Activated T-helper 9 cell treated with anti-CD3 and anti-CD28 coated beads, Interleukin-2, amount 50 U/mL, for 16 hours (primary cell): ENCODE results near the gene FAF2.
"Not testable (repeated sequence)": the region's sequence is repeated elsewhere in the genome, so short reads cannot be mapped to it uniquely, and the experiment has no call there.

Experiments used
- DNase-seq: peaks from one replicate; pipeline ENCODE4 v3.0.0-alpha.2; 2020; ENCODE audit warnings: low read depth

FAF2 gene, protein sequence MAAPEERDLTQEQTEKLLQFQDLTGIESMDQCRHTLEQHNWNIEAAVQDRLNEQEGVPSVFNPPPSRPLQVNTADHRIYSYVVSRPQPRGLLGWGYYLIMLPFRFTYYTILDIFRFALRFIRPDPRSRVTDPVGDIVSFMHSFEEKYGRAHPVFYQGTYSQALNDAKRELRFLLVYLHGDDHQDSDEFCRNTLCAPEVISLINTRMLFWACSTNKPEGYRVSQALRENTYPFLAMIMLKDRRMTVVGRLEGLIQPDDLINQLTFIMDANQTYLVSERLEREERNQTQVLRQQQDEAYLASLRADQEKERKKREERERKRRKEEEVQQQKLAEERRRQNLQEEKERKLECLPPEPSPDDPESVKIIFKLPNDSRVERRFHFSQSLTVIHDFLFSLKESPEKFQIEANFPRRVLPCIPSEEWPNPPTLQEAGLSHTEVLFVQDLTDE

GRCh38 chr5:176447978-176448608 lies at the start of gene FAF2:
Gene FAF2, plus strand, starts transcription at chr5:176448385. Its CDS starts 23 bp downstream, at chr5:176448408.
- DNase-seq, result peak; percentile 98

DNA sequence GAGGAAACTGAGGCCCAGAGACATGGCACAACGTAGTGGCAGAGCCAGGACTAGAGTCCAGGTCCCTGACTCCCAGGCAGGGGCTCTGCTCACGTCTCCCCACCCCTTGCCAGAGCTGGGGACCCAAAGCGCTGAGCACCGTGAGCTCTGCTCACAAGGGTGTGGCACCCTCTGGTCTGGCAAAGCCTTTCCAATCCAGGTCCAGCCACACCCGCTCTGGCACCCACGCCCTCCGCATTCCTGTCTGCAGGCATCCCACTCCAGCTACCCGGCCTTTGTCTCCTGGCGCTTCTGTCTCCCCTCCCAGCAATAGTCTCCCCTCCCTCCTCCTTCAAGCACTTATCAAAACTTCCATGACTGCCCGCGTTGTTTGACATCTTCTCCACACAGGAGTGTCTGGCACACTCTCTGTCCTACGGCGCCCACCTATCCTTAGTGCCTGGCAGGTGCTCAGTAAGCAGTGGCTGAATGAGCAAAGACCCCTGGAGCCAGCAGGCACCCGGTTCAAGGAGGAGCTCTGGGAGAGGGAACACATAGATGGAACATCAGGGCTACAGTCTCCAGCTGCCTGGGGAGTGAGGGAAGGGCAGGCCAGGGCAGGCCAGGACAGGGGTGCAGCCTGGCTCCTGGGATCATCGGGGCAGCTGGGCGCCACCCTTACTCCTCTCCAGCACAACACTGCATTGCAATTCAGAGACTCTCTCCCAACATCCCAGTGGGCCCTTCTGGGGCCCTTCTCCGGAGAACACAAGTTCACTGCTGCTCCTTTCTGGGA lies 47.6 kb upstream of the FAF2 start:
- no peak for DNase-seq

GRCh38 chr5:176401281-176402205 lies 46.6 kb upstream of the FAF2 start:
- DNase-seq, result no peak

DNA sequence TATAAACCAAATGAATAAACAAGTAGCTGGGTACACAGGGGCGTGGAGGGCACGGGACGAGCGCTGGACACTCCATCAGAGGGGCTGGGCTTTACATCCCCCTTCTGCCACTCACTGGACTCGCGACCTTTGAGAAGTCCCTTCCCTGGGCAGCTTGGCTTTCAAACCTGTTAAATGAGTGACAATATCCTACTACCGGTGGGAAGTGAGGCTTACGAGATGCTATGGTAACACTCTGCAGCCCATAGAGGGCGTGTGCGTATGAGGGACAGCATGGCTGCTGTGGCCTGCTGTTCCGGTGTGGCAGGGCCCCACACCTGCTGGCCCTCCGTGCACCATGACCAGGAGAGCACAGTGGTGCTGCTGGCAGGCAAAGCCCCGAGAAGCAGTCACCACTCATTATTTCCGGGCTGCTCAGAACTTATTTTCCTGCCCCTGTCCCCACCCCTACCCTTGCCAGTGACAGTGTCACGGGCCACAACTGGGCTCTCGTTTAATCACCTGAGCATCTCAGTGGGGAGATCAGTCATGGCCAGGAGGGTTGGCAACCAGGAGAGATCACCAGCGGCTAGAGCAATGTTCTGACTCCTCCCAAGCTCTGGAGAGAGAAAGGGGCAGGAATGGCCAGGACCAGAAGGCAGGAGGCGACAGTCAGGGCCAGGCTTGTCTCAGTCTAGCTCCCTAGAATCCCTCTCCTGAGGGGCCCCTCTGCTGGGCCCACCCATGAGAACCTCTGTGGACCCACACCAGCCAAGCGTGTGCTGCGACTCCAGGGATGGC lies 42.3 kb upstream of the FAF2 start:
- no peak for DNase-seq

- DNase-seq, result no peak
Measured at GRCh38 chr5:176406436-176407052, 41.6 kb upstream of the FAF2 start.

- DNase-seq, result no peak
Measured at GRCh38 chr5:176407456-176408251, 40.5 kb upstream of the FAF2 start.

DNA sequence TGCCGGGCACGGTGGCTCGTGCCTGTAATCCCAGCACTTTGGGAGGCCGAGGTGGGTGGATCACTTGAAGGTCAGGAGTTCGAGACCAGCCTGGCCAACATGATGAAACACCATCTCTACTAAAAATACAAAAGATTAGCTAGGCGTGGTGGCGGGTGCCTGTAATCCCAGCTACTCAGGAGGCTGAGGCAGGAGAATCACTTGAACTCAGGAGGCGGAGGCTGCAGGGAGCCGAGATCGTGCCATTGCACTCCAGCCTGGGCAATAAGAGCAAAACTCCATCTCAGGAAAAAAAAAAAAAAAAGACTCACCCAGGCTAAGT lies 40.0 kb upstream of the FAF2 start:
- DNase-seq, result not testable (repeated sequence)

DNA sequence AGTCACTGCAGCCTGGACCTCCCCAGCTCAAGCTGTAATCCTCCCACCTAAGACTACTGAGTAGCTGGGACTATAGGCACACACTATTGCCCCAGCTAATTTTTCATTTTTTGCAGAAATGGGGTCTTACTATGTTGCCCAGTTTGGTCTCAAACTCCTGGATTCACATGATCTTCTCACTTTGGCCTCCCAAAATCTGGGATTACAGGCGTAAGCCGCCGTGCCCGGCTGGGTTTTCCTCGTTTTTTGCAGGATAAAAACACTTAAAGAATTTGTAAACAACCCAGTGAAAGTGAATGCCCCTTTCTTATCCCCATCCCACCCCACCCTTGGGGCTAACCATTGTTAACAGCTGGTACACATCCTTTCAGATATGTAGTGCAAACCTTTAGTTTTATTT lies 39.6 kb upstream of the FAF2 start:
- DNase-seq, result no peak

DNA sequence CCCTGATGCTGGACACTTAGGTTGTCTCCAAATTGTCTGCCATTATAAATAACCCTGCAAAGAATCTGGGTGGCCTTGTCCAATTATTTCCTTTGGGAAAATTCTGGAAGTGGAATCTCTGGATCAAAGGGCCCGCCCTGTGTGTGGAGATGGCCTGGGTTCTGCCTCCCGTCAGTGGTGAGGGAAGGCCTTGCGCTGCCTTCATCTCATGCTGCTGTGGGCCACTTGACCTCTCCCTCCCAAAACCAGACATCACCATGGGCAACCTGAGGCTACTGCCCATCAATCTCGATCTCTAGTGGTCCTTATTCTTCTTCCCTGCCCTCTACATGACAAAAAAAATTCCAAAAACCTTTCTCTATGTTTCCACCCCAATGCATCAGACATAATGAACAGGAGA lies 38.4 kb upstream of the FAF2 start:
- DNase-seq, result no peak

DNA sequence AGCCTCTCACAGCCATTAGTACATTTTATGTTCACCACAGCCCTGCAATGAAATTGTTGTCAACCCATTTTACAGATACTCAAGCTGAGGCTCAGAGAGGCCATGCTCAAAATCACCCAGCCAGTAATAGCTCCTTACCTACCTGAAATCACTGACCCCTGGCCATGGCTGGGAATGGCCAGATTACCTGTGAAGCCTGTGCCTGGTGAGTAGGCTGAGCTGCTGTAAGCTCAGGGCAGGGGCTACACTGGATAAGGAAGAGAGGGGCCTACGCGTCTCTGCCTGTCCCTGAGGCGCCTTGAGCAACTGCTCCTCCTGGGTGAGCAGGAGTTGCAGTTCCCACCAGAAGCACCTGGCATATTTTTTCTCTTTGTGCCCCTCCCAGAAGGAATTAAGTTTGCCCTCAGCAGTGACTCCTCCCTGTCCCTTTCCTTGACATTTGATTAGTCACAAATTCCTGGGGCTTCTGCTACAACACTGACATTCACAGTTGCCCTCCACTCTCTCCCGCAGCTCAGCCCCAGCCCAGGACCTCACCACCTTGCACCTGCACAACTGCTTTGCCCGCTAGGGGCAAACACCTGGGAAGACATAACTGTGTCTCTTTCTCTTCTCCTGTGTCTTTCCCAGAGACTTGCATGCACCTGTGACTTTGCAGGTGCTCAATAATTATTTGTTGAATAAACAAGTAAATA lies 37.6 kb upstream of the FAF2 start:
- DNase-seq, result no peak

DNA sequence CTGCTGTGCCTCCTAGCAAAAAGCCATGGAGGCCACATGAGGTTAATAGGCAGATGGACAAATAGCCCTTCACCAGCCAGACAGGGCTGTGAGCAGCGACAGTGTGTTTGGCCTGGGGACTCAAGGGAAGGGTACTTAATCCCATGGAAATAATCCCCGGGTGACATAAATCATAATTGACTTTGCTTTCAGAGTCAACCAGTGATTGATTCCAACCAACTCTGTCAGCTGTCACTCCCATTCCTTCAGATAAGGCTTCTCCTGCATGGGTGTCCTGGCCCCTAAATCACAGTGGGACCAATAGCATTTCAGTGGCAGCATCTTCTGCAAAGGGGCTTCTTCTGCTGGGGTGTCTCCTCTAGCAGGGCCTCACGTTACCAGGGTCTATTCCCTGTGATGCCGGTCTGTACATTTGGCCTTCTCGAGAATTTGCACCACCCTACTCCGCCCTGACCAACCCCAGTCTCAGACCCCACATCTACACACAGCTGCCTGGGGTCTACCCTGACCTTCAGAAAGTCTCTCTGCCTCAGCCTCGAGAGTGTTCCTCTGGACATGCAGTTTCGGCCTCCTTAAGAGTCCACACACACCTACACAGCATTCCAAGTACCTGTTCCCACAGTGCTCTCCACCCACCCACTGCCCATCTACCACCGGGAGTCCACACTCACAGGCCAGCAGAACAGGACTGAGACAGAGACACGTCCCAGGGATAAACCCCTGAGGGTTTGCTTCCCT lies 35.5 kb upstream of the FAF2 start:
- no peak for DNase-seq

GRCh38 chr5:176413255-176413565 lies 35.0 kb upstream of the FAF2 start:
- no peak for DNase-seq

DNA sequence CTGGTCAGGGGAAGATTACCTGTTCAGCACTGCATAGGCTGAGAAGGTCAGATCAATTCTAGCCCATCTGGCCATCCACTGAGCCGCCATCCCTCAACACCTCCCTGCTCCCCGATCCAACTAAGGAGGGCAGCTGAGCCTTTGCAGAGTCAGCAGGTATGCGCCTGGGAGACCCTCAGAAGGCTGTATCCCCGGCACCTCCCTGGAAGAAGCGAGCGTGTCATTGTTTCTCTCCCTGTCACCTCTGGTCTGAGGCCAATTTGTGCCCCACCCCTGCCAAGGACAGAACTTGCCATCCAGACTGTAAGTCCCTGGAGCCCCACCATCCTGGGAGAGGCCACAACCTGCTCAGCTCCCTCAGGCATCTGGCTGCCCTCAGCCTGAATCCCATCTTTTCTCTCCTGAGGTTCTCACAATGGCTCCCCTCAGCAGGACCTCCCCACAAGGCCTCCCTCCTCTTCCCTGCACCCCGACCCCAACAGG lies 34.4 kb upstream of the FAF2 start:
- DNase-seq, result no peak

DNA sequence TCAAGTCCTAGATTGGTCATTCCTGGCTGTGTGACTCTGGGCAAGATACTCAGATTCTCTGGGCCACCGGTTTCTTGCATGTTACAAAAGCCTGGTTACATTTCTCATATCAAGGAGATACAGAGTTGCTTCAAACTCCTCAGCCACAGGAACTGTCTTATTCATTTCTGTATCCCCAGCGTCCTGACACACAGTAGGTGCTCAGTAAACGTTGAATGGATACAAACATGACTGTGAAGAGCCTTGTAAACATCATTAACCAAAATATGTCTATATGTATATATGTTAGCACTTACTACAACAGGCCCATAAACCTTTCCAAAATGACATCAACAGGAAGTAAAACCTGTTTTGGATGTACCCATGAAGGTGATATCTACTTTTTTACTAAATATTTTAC lies 33.5 kb upstream of the FAF2 start:
- no peak for DNase-seq

DNA sequence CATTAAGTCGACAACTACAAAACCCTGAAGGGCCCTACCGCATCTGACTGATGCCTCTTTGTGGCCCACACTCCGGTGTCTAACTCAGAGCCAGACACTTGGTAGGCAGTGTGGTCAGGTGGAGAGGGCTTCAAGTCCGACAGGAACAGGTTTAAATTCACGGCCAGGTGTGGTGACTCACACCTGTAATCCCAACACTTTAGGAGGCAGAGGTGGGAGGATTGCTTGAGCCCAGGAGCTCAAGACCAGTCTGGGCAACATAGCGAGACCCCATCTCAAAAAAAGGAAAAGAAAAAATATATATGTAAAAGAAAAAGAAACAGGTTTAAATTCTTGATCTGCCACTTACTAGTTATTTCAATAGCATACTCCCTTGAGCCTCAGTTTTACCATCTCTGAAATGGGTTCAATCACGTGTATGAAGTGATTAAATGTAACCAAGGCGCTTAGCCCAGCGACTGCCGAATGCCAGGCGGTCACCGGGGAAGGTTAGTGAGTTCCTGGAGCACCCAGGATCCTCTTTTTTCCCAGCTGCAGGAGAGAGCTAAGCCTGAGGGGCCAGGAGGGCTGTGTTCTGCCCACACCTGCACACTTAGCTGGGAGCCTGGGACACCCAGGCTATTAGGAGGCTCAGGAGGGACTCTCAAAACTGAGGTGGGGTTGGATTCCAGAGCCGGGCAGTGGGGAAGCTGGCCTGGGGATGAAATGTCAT lies 32.8 kb upstream of the FAF2 start:
- no peak for DNase-seq

DNA sequence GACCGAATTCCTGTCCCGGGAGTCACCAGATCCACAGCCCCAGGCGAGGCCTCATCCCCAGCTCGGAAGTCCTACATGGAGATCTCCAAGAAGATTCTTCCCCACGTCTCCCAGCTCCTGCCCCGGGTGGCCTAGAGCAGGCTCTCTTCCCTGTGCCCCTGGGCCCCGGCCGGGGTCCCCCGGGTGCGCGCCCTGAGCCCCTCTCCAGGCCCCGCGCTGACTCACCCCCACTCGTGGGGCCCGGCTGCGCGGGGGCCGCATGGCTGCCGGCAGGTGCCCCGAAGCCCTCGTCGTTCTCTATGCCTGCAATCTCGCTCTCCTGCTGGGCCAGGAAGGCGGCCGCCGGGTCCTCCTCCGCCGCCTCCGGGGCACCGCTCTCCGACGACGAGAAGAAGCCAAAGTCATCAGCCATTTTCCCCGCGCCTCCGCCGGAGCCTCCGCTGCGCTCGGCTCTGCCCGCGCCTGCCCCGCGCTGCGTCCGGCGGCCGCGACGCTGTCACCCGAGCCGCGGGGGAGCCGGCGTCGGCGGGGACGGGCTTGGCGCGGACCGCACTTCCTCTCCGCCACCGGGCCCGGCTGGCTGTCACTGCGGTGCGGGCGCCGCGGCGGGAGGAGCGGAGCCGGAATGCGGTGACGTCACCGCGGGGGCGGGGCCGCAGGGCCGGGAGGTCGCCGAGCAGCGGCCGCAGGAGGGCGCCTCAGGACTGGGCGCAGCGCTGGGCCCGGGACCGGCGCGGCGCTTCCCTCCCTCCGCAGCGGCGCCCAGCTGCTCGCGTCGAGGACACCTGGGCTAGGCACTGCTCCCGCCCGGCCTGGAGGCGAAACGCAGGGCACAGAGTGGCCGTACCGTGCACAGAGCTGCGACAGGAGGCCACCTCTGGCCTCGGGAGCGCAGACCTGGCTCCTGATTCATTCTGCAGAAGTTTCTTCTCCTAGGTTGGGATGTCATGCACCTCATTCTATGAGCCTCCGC lies 31.9 kb upstream of the FAF2 start, which contains the start of gene CLTB:
CLTB (minus strand) TSS at position 588 of the 973 bp plus-strand sequence; CDS start at position 412, 176 bp downstream.
- peak; percentile 90 for DNase-seq
